Endothelial cell (in vitro differentiated cells): Measurements from ENCODE around the gene ADORA1. TPM values are rescaled to one million over a fixed set of nuclear protein-coding genes. Genes with fewer than 3 reads are reported as not detected.

ENCODE experiments used
- DNase-seq: peaks from one replicate; pipeline ENCODE4 v3.0.0; 2021; ENCODE audit warnings: low spot score
- H3K27ac Mint-ChIP-seq: one replicate; pipeline ENCODE4 v1.8.0; 2021; ENCODE audit warnings: mixed read lengths, inconsistent platforms; ENCODE audit not compliant: unreplicated experiment
- H3K27me3 Mint-ChIP-seq: one replicate; pipeline ENCODE4 v1.8.0; 2021; ENCODE audit warnings: mild to moderate bottlenecking, moderate library complexity, mixed read lengths, inconsistent platforms; ENCODE audit not compliant: unreplicated experiment
- H3K36me3 Mint-ChIP-seq: one replicate; pipeline ENCODE4 v1.8.0; 2021; ENCODE audit warnings: mild to moderate bottlenecking, low read depth, mixed read lengths, inconsistent platforms; ENCODE audit not compliant: unreplicated experiment
- H3K4me1 Mint-ChIP-seq: one replicate; pipeline ENCODE4 v1.8.0; 2021; ENCODE audit warnings: mild to moderate bottlenecking, mixed read lengths, inconsistent platforms; ENCODE audit not compliant: unreplicated experiment
- H3K4me3 Mint-ChIP-seq: one replicate; pipeline ENCODE4 v1.8.0; 2021; ENCODE audit warnings: mild to moderate bottlenecking, mixed read lengths, inconsistent platforms; ENCODE audit not compliant: unreplicated experiment
- H3K9me3 Mint-ChIP-seq: one replicate; pipeline ENCODE4 v1.8.0; 2021; ENCODE audit warnings: mixed read lengths, inconsistent platforms; ENCODE audit not compliant: unreplicated experiment
- total RNA-seq: library from RNA; stranded (reverse); fragmentation: NEBNext Ultra II Directional; extraction: Animal tissue kit (Norgen Biotek cat#: 25700); gene quantifications from one replicate; pipeline ENCODE4 v1.2.1, GENCODE V29; 2021; ENCODE audit not compliant: unreplicated experiment
- TF ChIP-seq, protein P1 (sequence below): fragments of 200-600 bp; sonication (generic); IDR thresholded peaks from one replicate; pipeline ENCODE4 v1.5.0; 2021; ENCODE audit warnings: antibody characterized with exemption; ENCODE audit not compliant: unreplicated experiment

Gene ADORA1
- total RNA-seq, 1 donor from 2014 or later = 16.3 TPM

DNA sequence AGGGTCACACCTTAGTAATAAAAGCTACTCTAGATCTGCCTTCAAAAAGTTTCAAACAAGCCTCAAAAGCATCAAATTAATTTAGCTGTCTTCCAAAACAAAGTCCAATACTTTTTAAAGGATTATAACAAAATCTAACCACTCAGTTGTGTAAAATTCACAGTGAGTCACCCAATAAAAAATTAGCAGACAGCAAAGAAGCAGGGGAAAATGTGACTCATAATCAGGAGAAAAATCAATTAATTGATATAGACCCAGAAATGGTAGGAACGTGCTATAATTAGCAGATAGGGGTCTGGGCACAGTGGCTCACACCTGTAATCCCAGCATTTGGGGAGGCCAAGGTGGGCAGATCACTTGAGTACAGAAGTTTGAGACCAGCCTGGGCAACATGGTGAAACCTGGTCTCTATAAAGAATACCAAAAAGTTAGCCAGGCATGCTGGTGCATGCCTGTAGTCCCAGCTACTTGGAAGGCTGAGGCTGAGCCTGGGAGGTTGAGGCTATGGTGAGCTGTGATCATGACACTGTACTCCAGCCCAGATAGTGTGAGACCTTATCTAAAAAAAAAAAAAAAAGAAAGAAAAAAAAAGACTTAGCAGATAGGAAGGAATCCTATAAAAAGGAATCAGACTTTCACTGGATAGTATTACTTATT, 33.6 kb upstream of the ADORA1 start:
- H3K36me3 Mint-ChIP-seq = peaks cover 25% of the 10 kb centered on the region
- peaks cover 4% of the 10 kb centered on the region for H3K4me1 Mint-ChIP-seq
- peaks cover 1% of the 10 kb centered on the region for H3K27me3 Mint-ChIP-seq
- TF ChIP-seq, protein P1, sequence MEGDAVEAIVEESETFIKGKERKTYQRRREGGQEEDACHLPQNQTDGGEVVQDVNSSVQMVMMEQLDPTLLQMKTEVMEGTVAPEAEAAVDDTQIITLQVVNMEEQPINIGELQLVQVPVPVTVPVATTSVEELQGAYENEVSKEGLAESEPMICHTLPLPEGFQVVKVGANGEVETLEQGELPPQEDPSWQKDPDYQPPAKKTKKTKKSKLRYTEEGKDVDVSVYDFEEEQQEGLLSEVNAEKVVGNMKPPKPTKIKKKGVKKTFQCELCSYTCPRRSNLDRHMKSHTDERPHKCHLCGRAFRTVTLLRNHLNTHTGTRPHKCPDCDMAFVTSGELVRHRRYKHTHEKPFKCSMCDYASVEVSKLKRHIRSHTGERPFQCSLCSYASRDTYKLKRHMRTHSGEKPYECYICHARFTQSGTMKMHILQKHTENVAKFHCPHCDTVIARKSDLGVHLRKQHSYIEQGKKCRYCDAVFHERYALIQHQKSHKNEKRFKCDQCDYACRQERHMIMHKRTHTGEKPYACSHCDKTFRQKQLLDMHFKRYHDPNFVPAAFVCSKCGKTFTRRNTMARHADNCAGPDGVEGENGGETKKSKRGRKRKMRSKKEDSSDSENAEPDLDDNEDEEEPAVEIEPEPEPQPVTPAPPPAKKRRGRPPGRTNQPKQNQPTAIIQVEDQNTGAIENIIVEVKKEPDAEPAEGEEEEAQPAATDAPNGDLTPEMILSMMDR = no peak
- H3K9me3 Mint-ChIP-seq = peaks cover 8% of the 10 kb centered on the region
- no peak overlapping the region for H3K4me3 Mint-ChIP-seq
- DNase-seq = no peak
- no peak overlapping the region for H3K27ac Mint-ChIP-seq

DNA sequence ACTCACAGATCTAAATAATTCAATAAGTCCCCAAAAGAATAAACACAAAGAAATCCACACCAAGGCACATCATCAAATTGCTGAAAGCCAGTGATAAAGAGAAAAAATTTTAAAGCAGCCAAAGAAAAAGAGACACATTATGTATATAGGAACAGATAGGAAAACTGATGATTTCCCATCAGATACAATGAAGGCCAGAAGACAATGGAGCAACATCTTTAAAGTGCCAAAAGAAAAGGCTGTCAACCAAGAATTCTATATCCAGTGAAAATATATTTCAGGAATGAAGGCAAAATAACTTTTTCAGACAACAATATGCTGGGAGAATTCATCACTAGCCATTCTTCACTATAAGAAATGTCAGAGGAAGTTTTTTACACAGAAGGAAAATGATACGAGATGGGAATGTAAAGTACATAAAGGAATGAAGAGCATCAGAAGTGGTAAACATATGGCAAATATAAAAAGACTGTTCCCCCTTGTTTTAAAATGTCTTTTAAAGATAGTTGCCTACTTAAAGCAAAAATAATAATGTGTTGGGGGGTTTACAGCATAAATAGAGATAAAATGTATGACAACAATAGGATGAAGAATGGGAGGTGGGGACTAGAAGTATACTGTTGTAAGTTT, 32.4 kb upstream of the ADORA1 start:
- Mint-ChIP-seq H3K36me3 (peaks cover 25% of the 10 kb centered on the region), H3K4me3 (no peak overlapping the region), H3K27me3 (peaks cover 1% of the 10 kb centered on the region), H3K27ac (no peak overlapping the region), H3K4me1 (peaks cover 13% of the 10 kb centered on the region), H3K9me3 (peaks cover 8% of the 10 kb centered on the region)
- TF ChIP-seq, protein P1 = no peak
- DNase-seq = no peak

DNA sequence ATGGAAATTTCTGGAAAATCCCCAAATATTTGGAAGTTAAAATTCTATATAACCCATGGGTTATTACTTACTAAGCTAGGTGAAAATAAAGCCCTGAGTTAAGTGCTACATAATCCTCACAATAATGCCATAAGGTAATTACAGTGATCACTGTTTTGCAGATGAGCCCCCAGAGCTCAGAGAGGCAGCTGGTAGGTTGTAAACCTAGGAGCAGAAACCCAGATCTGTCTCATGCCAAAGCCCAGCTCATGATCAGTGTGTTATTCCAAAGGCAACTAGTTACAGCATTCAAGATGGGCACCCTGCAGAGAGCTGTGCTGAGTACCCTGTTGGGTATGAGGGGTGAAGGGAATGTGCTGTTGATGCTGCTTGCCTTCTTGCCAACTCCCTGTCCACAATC, 31.0 kb upstream of the ADORA1 start:
- Mint-ChIP-seq H3K27ac (no peak overlapping the region), H3K4me3 (no peak overlapping the region), H3K36me3 (peaks cover 19% of the 10 kb centered on the region), H3K27me3 (peaks cover 1% of the 10 kb centered on the region), H3K9me3 (peaks cover 8% of the 10 kb centered on the region), H3K4me1 (peaks cover 19% of the 10 kb centered on the region)
- DNase-seq = no peak
- TF ChIP-seq, protein P1 = no peak

DNA sequence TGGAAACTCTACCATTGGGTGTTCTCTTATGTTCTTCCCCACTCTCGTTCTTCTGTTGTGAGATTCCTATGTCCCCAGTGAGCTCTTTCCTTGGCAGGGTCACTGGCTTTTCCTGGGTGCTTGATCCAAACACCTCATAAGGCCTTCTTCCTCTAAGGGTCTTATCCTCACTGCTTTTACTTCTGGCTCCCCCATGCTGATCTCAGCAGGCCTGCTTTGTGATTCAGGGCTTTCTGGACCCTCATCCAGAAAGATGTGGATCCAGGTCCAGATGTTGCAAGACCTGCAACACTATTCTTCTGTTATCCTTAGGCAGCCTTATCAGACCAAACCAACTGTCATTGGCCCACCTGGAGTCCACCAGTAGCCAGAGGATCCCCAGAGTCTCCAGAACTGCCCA, 30.5 kb upstream of the ADORA1 start:
- TF ChIP-seq, protein P1 = no peak
- Mint-ChIP-seq H3K4me1 (peaks cover 19% of the 10 kb centered on the region), H3K36me3 (peaks cover 19% of the 10 kb centered on the region), H3K27ac (no peak overlapping the region), H3K9me3 (peaks cover 8% of the 10 kb centered on the region), H3K27me3 (peaks cover 1% of the 10 kb centered on the region), H3K4me3 (no peak overlapping the region)
- DNase-seq = no peak

DNA sequence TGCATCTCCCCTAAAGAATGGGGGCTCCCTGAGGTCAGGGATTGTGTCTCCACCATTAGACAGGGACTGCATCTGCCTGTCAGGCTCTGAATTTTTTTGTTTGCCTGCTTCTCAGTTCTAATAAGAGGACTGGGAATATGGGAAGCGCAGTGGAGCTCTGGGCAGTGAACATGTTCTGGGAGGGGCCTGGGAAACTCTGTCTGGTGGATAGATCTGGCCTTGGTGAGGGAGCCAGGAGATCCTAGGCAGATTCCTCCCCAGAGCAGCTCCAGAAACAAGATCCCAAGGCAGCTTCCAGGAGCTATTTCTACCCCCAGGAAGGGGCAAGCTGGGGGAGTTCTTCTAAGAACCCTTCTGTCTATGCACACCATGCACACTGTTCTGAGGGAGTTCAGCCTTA, 29.1 kb upstream of the ADORA1 start:
- Mint-ChIP-seq H3K27me3 (no peaks in the 10 kb centered on the region), H3K4me1 (peaks cover 15% of the 10 kb centered on the region)
- TF ChIP-seq, protein P1 = no peak

More for the DNA sequence above, 29.1 kb upstream of the ADORA1 start:
- H3K4me3 Mint-ChIP-seq = no peak overlapping the region
- H3K9me3 Mint-ChIP-seq = peaks cover 8% of the 10 kb centered on the region
- H3K27ac Mint-ChIP-seq = no peak overlapping the region
- H3K36me3 Mint-ChIP-seq = peaks cover 19% of the 10 kb centered on the region
- no peak for DNase-seq
